Measurements from ENCODE around the gene BICRA.

Gene BICRA

DNA sequence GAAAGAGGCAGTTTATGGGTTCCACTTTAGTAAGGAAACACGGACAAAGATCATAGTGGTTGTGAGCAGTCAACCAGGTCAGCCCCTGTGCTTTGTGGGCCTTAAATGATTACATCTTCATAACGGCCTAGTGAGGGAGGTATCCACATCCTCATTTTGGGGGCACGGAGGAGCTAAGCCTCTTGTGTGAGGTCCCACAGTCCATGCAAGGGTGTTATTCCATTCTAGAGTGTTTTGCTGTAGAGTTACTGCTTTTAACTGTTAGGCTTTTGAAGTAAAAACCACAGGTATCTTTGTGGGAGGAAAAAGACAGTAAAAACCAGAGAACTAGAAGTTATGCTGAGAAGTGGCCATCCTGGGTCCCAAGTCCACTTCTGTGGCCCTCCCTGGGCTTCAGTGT, 140.4 kb downstream of the BICRA start:
- DNase-seq (ENCODE audit: low read depth in 2 of 2), result no peak

- DNase-seq (ENCODE audit: low read depth in 2 of 2), result no peak
These were observed 141.8 kb downstream of the BICRA start for GRCh38 chr19:47750752-47751151.

DNA sequence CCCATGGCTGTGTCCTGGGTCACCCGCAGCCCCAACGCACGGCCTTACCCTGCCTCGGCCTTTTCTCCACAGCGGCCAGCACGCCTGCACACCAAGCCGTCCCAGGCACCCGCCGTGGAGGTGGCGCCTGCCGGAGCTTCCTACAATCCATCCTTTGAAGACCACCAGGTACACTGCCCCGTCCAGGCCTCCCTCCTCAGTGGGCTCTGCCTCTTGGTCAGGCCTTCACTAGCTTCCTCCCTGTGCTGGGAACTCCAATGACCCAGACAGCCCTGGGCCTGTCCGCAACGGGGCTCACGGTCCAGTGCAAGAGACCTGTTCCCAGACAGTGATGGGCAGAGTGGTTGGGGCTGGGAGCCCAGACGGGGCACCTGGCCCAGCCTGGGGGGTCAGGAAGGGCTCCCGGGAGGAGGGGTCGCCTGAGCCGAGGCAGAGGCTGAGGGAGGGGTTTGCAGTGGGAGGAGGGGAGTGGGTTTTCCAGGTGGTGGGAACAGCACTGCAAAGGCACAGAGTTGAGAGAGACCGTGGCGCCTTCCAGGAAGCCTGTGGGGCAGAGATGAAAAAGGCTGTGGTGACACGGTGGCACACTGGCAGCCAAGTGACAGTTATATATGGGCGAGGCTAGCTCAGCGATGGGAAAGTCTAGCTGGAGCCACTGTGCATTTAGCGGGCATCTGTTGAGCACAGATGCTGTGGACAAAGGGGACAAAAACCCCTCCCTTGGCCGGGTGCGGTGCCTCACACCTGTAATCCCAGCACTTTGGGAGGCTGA, 143.7 kb downstream of the BICRA start:
- no peak for DNase-seq (ENCODE audit: low read depth in 2 of 2)
